Lung (tissue), 12 donors: ENCODE results near the gene PDCD6IP. TPM values are rescaled to one million over a fixed set of nuclear protein-coding genes. Genes with fewer than 3 reads are reported as not detected.
A peak's percentile ranks its signal among the peaks of the same experiment; 100 is the strongest.

Experiments
- ATAC-seq: fragments of 200-7000 bp; cut with Tn5 transposase; one replicate; pipeline ENCODE4 v1.9.1; 2020; ENCODE audit warnings: moderate number of reproducible peaks; ENCODE audit not compliant: insufficient read depth, low FRiP score
- DNase-seq, 3 donors: peaks; one replicate each; pipeline ENCODE4 v3.0.0-alpha.2; 2013 to 2017
- H3K27ac ChIP-seq, 2 donors: one replicate each; pipeline ENCODE4 v1.5.1; 2013; ENCODE audit warnings: mild to moderate bottlenecking in 2 of 2, moderate library complexity in 2 of 2, control low read depth in 1 of 2, inconsistent platforms in 1 of 2, low read depth in 1 of 2, low read length in 1 of 2
- H3K27me3 ChIP-seq, 3 donors: one replicate each; pipeline ENCODE4 v1.5.1; 2013; ENCODE audit warnings: low read length in 2 of 3; ENCODE audit not compliant: control insufficient read depth in 3 of 3, insufficient read depth in 3 of 3
- H3K36me3 ChIP-seq, 4 donors: one replicate each; pipeline ENCODE4 v1.5.1; 2013; ENCODE audit warnings: low read length in 4 of 4, mild to moderate bottlenecking in 1 of 4, moderate library complexity in 1 of 4; ENCODE audit not compliant: control insufficient read depth in 4 of 4, insufficient read depth in 4 of 4
- H3K4me1 ChIP-seq, 5 donors: one replicate each; pipeline ENCODE4 v1.5.1; 2013; ENCODE audit warnings: low read length in 5 of 5, mild to moderate bottlenecking in 2 of 5, moderate library complexity in 1 of 5; ENCODE audit not compliant: control insufficient read depth in 5 of 5, insufficient read depth in 5 of 5
- H3K4me3 ChIP-seq: one replicate; pipeline ENCODE4 v1.5.1; 2013; ENCODE audit warnings: mild to moderate bottlenecking, control low read depth, moderate library complexity
- H3K9ac ChIP-seq, 2 donors: one replicate each; pipeline ENCODE4 v1.5.1; 2013; ENCODE audit warnings: low read length in 2 of 2, control low read depth in 1 of 2; ENCODE audit not compliant: insufficient read depth in 1 of 2
- H3K9me3 ChIP-seq, 4 donors: one replicate each; pipeline ENCODE4 v1.5.1; 2013; ENCODE audit warnings: low read length in 3 of 4, mild to moderate bottlenecking in 1 of 4, moderate library complexity in 1 of 4; ENCODE audit not compliant: control insufficient read depth in 4 of 4, insufficient read depth in 3 of 4
- CTCF ChIP-seq: IDR thresholded peaks from 2 replicates; pipeline ENCODE4 v1.5.1; 2012; ENCODE audit warnings: mild to moderate bottlenecking; ENCODE audit errors: control extremely low read depth, extremely low read depth
- WGBS, 2 donors: extraction: QIAGEN DNeasy Blood & Tissue Kit; methylation state at CpG; one replicate each; pipeline ENCODE4 v1.1.7; 2013; 5-methylcytosine and 5-hydroxymethylcytosine counted together
- polyA plus RNA-seq, 2 donors: library from polyadenylated mRNA; stranded (reverse); fragments of 200-250 nt; gene quantifications; one replicate each; pipeline ENCODE4 v1.2.1, GENCODE V29; 2013
- total RNA-seq, 2 donors: library from RNA; depleted of rRNA in 1 of 2; stranded (reverse); fragments of >200 nt in 1 of 2; gene quantifications; one replicate each; pipeline ENCODE4 v1.2.1, GENCODE V29; 2014 to 2021
- donor health status: control.
- donor health status: control.
- donor health status: Bipolar disorder and iron deficiency.
- donor health status: healthy.
- donor health status: DM: yes; HTN: yes; CAD: no.

Gene PDCD6IP
- total and polyA plus RNA-seq, 4 donors = 33.8 to 372 (median 163) TPM

DNA sequence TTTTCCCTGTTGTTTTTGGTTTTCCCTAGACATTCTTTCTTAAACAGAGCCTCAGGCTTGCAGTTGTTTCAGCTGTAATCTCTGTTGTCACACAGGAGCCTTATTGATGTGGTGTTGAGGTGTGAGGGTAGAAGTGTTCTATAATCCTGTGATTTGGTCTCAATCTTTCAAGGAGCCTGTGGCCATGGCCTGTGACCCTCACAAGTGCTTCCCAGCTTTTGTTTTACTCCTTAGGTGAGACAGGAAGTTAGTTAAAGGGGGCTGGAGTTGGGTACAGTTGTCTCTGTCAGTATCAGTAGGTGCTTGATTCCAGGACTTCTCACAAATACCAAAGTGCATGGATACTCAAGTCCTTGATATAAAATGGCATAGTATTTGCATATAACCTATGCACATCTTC is 77.2 kb downstream of the PDCD6IP start:
- H3K36me3 ChIP-seq = no peaks in the 10 kb centered on the region
- H3K4me1 ChIP-seq = peaks cover 0 to 2% (median 0%) of the 10 kb centered on the region in 5 donors
- no peaks in the 10 kb centered on the region for H3K27me3 ChIP-seq
- TF ChIP-seq CTCF = no peak
- no peak overlapping the region for H3K27ac ChIP-seq
- H3K4me3 ChIP-seq = no peak overlapping the region
- H3K9ac ChIP-seq = no peak overlapping the region
- DNase-seq (no peak), ATAC-seq (no peak)
- no peaks in the 10 kb centered on the region for H3K9me3 ChIP-seq

- H3K27me3 ChIP-seq = no peaks in the 10 kb centered on the region
- no peak overlapping the region for H3K27ac ChIP-seq
- TF ChIP-seq CTCF = no peak
- H3K36me3 ChIP-seq = no peaks in the 10 kb centered on the region
- no peaks in the 10 kb centered on the region for H3K9me3 ChIP-seq
- DNase-seq (no peak), ATAC-seq (no peak)
- WGBS, 2 donors = 81 to 84% methylated on average over 3 of the region's 3 CpGs
- H3K4me3 ChIP-seq = no peak overlapping the region
- peaks cover 0 to 2% (median 0%) of the 10 kb centered on the region in 5 donors for H3K4me1 ChIP-seq
- no peak overlapping the region for H3K9ac ChIP-seq
Measured at GRCh38 chr3:33877187-33877586, 78.8 kb downstream of the PDCD6IP start.

- H3K4me3 ChIP-seq = no peak overlapping the region
- H3K27ac ChIP-seq = no peak overlapping the region
- no peaks in the 10 kb centered on the region for H3K9me3 ChIP-seq
- TF ChIP-seq CTCF = no peak
- peak in 1 of 3 donors; percentile 29 for DNase-seq
- H3K4me1 ChIP-seq = peaks cover 0 to 6% (median 0%) of the 10 kb centered on the region in 5 donors
- H3K36me3 ChIP-seq = no peaks in the 10 kb centered on the region
- 60 to 81% methylated on average over 2 of the region's 2 CpGs for WGBS, 2 donors
- no peak for ATAC-seq
- no peaks in the 10 kb centered on the region for H3K27me3 ChIP-seq
- no peak overlapping the region for H3K9ac ChIP-seq
Measured at GRCh38 chr3:33879540-33879939, 81.1 kb downstream of the PDCD6IP start.
